NCI-H510A (cell line): ENCODE measurements around the gene GRPEL2.

Experiments
- DNase-seq: peaks from one replicate; lab custom pipeline; 2025; lab: John Stamatoyannopoulos, UW

Gene GRPEL2

GRCh38 chr5:149357370-149358293, 12.3 kb downstream of the GRPEL2 start, which contains the start of gene PCYOX1L:
PCYOX1L (plus strand) TSS chr5:149358046; CDS start chr5:149358069, 23 bp downstream.
- DNase-seq, result peak; percentile 97

- peak; percentile 28 for DNase-seq
These were observed 13.0 kb downstream of the GRPEL2 start for GRCh38 chr5:149358294-149358651.

- DNase-seq, result no peak
These were observed 13.7 kb downstream of the GRPEL2 start for GRCh38 chr5:149358868-149359495.

GRCh38 chr5:149360272-149360671, 15.0 kb downstream of the GRPEL2 start:
- DNase-seq, result no peak

GRCh38 chr5:149362541-149362940, 17.2 kb downstream of the GRPEL2 start:
- no peak for DNase-seq

GRCh38 chr5:149363358-149363757, 18.1 kb downstream of the GRPEL2 start:
- no peak for DNase-seq

- DNase-seq, result no peak
These were observed 18.6 kb downstream of the GRPEL2 start for GRCh38 chr5:149363936-149364335.

- DNase-seq, result no peak
These were observed 19.4 kb downstream of the GRPEL2 start for GRCh38 chr5:149364719-149365118.

- no peak for DNase-seq
These were observed 20.1 kb downstream of the GRPEL2 start for GRCh38 chr5:149365418-149365817.

- DNase-seq, result no peak
These were observed 20.9 kb downstream of the GRPEL2 start for GRCh38 chr5:149366169-149366729.

GRCh38 chr5:149367249-149367971, 22.1 kb downstream of the GRPEL2 start:
- peak; percentile 44 for DNase-seq

- DNase-seq, result no peak
These were observed 22.8 kb downstream of the GRPEL2 start for GRCh38 chr5:149367972-149368645.

GRCh38 chr5:149370878-149371277, 25.6 kb downstream of the GRPEL2 start:
- no peak for DNase-seq

GRCh38 chr5:149371296-149371962, 26.1 kb downstream of the GRPEL2 start:
- peak; percentile 31 for DNase-seq

GRCh38 chr5:149372076-149372795, 26.9 kb downstream of the GRPEL2 start:
- DNase-seq, result no peak

GRCh38 chr5:149372932-149373331, 27.6 kb downstream of the GRPEL2 start:
- DNase-seq, result no peak

- DNase-seq, result no peak
These were observed 29.0 kb downstream of the GRPEL2 start for GRCh38 chr5:149374303-149374702.

- DNase-seq, result no peak
These were observed 29.5 kb downstream of the GRPEL2 start for GRCh38 chr5:149374801-149375200.

- DNase-seq, result no peak
These were observed 30.1 kb downstream of the GRPEL2 start for GRCh38 chr5:149375434-149375833.

GRCh38 chr5:149376104-149376503, 30.8 kb downstream of the GRPEL2 start:
- no peak for DNase-seq
